ENCODE results near the gene PKMYT1.
A peak's percentile ranks its signal among the peaks of the same experiment; 100 is the strongest.

The PKMYT1 gene

GRCh38 chr16:2968738-2969544, 11.3 kb downstream of the PKMYT1 start, which contains the start of gene PAQR4:
TSS of gene PAQR4 (plus strand) at chr16:2969348. CDS start at chr16:2969675, 327 bp downstream.
- TF ChIP-seq SPI1 (IDR thresholded peaks at IDR 0.05; ENCODE audit: borderline replicate concordance, low read depth) (no peak), REST (IDR thresholded peaks at IDR 0.05; ENCODE audit: insufficient replicate concordance, low read depth) (peak; percentile 99), GABPA (IDR thresholded peaks at IDR 0.05; ENCODE audit: low read depth) (peak; percentile 45), POLR2AphosphoS5 (IDR thresholded peaks at IDR 0.05; ENCODE audit: low read depth) (peak; percentile 44; the same call in 1 of the 2 replicates), CTCF (IDR thresholded peaks at IDR 0.05; ENCODE audit: insufficient read depth, low read length) (no peak)
- Histone ChIP-seq H3K27me3 (ENCODE audit: insufficient read depth, poor library complexity, severe bottlenecking) (peaks cover 3% of the 10 kb centered on the region), H3K4me3 (replicated peaks; ENCODE audit: insufficient read depth, low read length) (peak within 1 kb of the TSS; percentile 87), H3K27ac (replicated peaks) (peak within 1 kb of the TSS; percentile 91)
- DNase-seq (ENCODE audit: low read depth in 1 of 2, low spot score in 1 of 2) = peak; percentile 83

- Histone ChIP-seq H3K27me3 (ENCODE audit: insufficient read depth, poor library complexity, severe bottlenecking) (peaks cover 9% of the 10 kb centered on the region), H3K4me3 (replicated peaks; ENCODE audit: insufficient read depth, low read length) (peak overlapping the region; percentile 87; the same call in 1 of the 2 replicates), H3K27ac (replicated peaks) (no peak overlapping the region)
- TF ChIP-seq CTCF (IDR thresholded peaks at IDR 0.05; ENCODE audit: insufficient read depth, low read length) (no peak), GABPA (IDR thresholded peaks at IDR 0.05; ENCODE audit: low read depth) (no peak), POLR2AphosphoS5 (IDR thresholded peaks at IDR 0.05; ENCODE audit: low read depth) (no peak), SPI1 (IDR thresholded peaks at IDR 0.05; ENCODE audit: borderline replicate concordance, low read depth) (no peak), REST (IDR thresholded peaks at IDR 0.05; ENCODE audit: insufficient replicate concordance, low read depth) (no peak)
- DNase-seq (ENCODE audit: low read depth in 1 of 2, low spot score in 1 of 2) = no peak
Observed at GRCh38 chr16:2968368-2968737, 11.9 kb downstream of the PKMYT1 start.

- H3K27ac ChIP-seq (replicated peaks) = no peak overlapping the region
- peaks cover 15% of the 10 kb centered on the region for H3K27me3 ChIP-seq (ENCODE audit: insufficient read depth, poor library complexity, severe bottlenecking)
- no peak for DNase-seq (ENCODE audit: low read depth in 1 of 2, low spot score in 1 of 2)
- TF ChIP-seq GABPA (IDR thresholded peaks at IDR 0.05; ENCODE audit: low read depth) (no peak), POLR2AphosphoS5 (IDR thresholded peaks at IDR 0.05; ENCODE audit: low read depth) (no peak), REST (IDR thresholded peaks at IDR 0.05; ENCODE audit: insufficient replicate concordance, low read depth) (no peak), SPI1 (IDR thresholded peaks at IDR 0.05; ENCODE audit: borderline replicate concordance, low read depth) (no peak)
- no peak overlapping the region for H3K4me3 ChIP-seq (replicated peaks; ENCODE audit: insufficient read depth, low read length)
Observed at GRCh38 chr16:2967721-2968161, 12.5 kb downstream of the PKMYT1 start.

Measured in HL-60 (cell line).